NT2/D1 (cell line): Measurements from ENCODE around the gene BST1.

ENCODE experiments used
- DNase-seq: peaks from one replicate; pipeline ENCODE4 v3.0.0-alpha.2; 2011; ENCODE audit warnings: low read depth, low spot score
- H3K27me3 ChIP-seq: 2 replicates; pipeline ENCODE4 v1.6.0; 2011; ENCODE audit warnings: mild to moderate bottlenecking; ENCODE audit not compliant: insufficient read length, insufficient read depth
- H3K36me3 ChIP-seq: 2 replicates; pipeline ENCODE4 v1.6.1; 2011; ENCODE audit warnings: mild to moderate bottlenecking, low read length, mixed read lengths; ENCODE audit not compliant: insufficient read depth, insufficient read length
- H3K4me1 ChIP-seq: 2 replicates; pipeline ENCODE4 v1.5.1; 2011; ENCODE audit not compliant: insufficient read depth, insufficient read length
- H3K4me3 ChIP-seq: 2 replicates; pipeline ENCODE4 v1.5.1; 2011; ENCODE audit warnings: low read depth; ENCODE audit not compliant: insufficient read length
- H3K9ac ChIP-seq: 2 replicates; pipeline ENCODE4 v1.6.0; 2011; ENCODE audit warnings: low read depth; ENCODE audit not compliant: insufficient read length
- H3K9me3 ChIP-seq: 2 replicates; pipeline ENCODE4 v1.5.1; 2011; ENCODE audit warnings: mild to moderate bottlenecking, low read length; ENCODE audit not compliant: insufficient read depth
- SUZ12 ChIP-seq: IDR thresholded peaks from 2 replicates; pipeline ENCODE4 v1.6.1; 2011; ENCODE audit not compliant: insufficient read length, insufficient read depth; ENCODE audit errors: extremely low read depth
- YY1 ChIP-seq: IDR thresholded peaks from 2 replicates; pipeline ENCODE4 v1.6.1; 2011; ENCODE audit not compliant: insufficient read length, insufficient read depth
- ZNF274 ChIP-seq: IDR thresholded peaks from 2 replicates; pipeline ENCODE4 v1.6.1; 2011; ENCODE audit warnings: mild to moderate bottlenecking, low read depth, low read length

Gene BST1, protein sequence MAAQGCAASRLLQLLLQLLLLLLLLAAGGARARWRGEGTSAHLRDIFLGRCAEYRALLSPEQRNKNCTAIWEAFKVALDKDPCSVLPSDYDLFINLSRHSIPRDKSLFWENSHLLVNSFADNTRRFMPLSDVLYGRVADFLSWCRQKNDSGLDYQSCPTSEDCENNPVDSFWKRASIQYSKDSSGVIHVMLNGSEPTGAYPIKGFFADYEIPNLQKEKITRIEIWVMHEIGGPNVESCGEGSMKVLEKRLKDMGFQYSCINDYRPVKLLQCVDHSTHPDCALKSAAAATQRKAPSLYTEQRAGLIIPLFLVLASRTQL

GRCh38 chr4:15702941-15703403, at the start of gene BST1:
TSS of gene BST1 (plus strand) at chr4:15703065. CDS start at chr4:15703145, 80 bp downstream.
- Histone ChIP-seq H3K27me3 (peaks cover 28% of the 10 kb centered on the region), H3K36me3 (no peaks in the 10 kb centered on the region), H3K4me1 (no peaks in the 10 kb centered on the region), H3K9me3 (peaks cover 7% of the 10 kb centered on the region), H3K9ac (peak within 1 kb of the TSS; percentile 78), H3K4me3 (peak within 1 kb of the TSS; percentile 54)
- no peak for DNase-seq
- no peak for TF ChIP-seq SUZ12
- TF ChIP-seq ZNF274: no peak
- TF ChIP-seq YY1: no peak

GRCh38 chr4:15653420-15653819, 49.4 kb upstream of the BST1 start:
- Histone ChIP-seq H3K27me3 (no peaks in the 10 kb centered on the region), H3K4me3 (peak overlapping the region; percentile 86), H3K36me3 (peaks cover 14% of the 10 kb centered on the region), H3K9ac (peak overlapping the region; percentile 99), H3K9me3 (no peaks in the 10 kb centered on the region), H3K4me1 (no peaks in the 10 kb centered on the region)
- no peak for DNase-seq
- TF ChIP-seq SUZ12: no peak

DNA sequence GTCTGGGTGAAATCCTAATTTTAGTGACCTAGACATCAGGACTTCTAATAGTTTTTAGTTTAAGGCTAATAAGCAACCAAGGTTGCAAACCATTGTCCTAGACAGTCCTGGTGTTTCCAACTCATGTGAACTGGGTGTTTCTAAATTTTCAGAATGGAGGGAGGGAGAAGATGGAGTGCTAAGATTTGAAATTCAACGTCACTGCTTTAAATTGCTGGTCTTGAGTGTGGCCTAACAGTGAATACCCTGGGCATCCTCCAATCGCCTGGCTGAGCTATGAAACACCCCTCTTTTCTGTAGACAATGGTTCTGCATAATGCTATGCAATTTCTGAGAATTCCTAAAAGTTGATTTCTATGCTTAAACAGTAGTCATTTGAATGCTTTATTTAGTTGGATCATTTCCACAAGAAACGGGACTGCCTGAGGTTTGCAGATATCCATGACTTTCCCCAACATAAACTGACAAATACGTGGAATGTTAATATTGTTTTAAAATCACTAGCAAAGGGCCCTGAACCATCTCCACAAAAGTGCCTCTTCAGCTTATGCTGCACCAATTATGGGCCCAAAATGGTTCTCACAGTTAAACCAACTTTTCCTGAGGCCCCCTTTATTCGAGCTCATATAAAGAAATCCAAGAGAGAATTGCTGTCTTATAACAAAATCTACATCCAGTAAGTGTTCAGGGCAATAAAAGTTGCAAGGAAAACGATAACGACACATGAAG, 48.8 kb upstream of the BST1 start:
- Histone ChIP-seq H3K4me3 (peak overlapping the region; percentile 86), H3K9me3 (no peaks in the 10 kb centered on the region), H3K4me1 (no peaks in the 10 kb centered on the region), H3K9ac (peak overlapping the region; percentile 99), H3K27me3 (no peaks in the 10 kb centered on the region), H3K36me3 (peaks cover 14% of the 10 kb centered on the region)
- no peak for DNase-seq
- TF ChIP-seq ZNF274 (no peak), YY1 (no peak), SUZ12 (no peak)

- Histone ChIP-seq H3K9ac (peak overlapping the region; percentile 99), H3K4me1 (no peaks in the 10 kb centered on the region), H3K4me3 (peak overlapping the region; percentile 86), H3K36me3 (peaks cover 19% of the 10 kb centered on the region), H3K9me3 (no peaks in the 10 kb centered on the region), H3K27me3 (no peaks in the 10 kb centered on the region)
- no peak for TF ChIP-seq ZNF274
- TF ChIP-seq SUZ12: no peak
- TF ChIP-seq YY1: no peak
- no peak for DNase-seq
Observed at GRCh38 chr4:15654593-15655222, 48.2 kb upstream of the BST1 start.

GRCh38 chr4:15655223-15656037, 47.4 kb upstream of the BST1 start, which contains the start of gene FBXL5:
TSS of gene FBXL5 (minus strand) at chr4:15655357. CDS start at chr4:15655287, 70 bp downstream.
- H3K36me3 ChIP-seq: peaks cover 24% of the 10 kb centered on the region
- no peaks in the 10 kb centered on the region for H3K27me3 ChIP-seq
- TF ChIP-seq SUZ12 (no peak), ZNF274 (no peak), YY1 (no peak)
- H3K9ac ChIP-seq: peak within 1 kb of the TSS; percentile 99
- no peaks in the 10 kb centered on the region for H3K9me3 ChIP-seq
- peak within 1 kb of the TSS; percentile 86 for H3K4me3 ChIP-seq
- DNase-seq: peak; percentile 79
- H3K4me1 ChIP-seq: no peaks in the 10 kb centered on the region

- Histone ChIP-seq H3K27me3 (no peaks in the 10 kb centered on the region), H3K9me3 (no peaks in the 10 kb centered on the region), H3K4me3 (peak overlapping the region; percentile 71), H3K36me3 (peaks cover 23% of the 10 kb centered on the region), H3K4me1 (no peaks in the 10 kb centered on the region), H3K9ac (peak overlapping the region; percentile 99)
- TF ChIP-seq ZNF274 (no peak), YY1 (peak; percentile 56), SUZ12 (no peak)
- peak; percentile 35 for DNase-seq
Observed at GRCh38 chr4:15656038-15656470, 46.8 kb upstream of the BST1 start.
